ENCODE data around the gene DRC3. TPM values are rescaled to one million over a fixed set of nuclear protein-coding genes. Genes with fewer than 3 reads are reported as not detected.

Gene DRC3
- total and polyA plus RNA-seq, 2 donors (not counting 3 experiments of a cell fraction or from before 2014, with no cell fraction given), result 1.6 to 2.9 TPM

GRCh38 chr17:17982801-17983200 lies 10.1 kb downstream of the DRC3 start:
- intact Hi-C loops (cut with micrococcal nuclease), result no loop called here
- Histone ChIP-seq H3K4me1 (ENCODE audit: control insufficient read depth, extremely low read depth, insufficient read depth, low read length) (no peaks in the 10 kb centered on the region), H3K27ac (ENCODE audit: insufficient read depth, low read depth, low read length) (no peak overlapping the region), H4K20me1 (replicated peaks; ENCODE audit: control insufficient read depth, extremely low read depth, insufficient read depth, low read length) (no peaks in the 10 kb centered on the region), H3K9me3 (replicated peaks; ENCODE audit: control insufficient read depth, insufficient read depth, low read length) (no peaks in the 10 kb centered on the region), H3K79me2 (ENCODE audit: control insufficient read depth, insufficient read depth, low read length) (no peaks in the 10 kb centered on the region), H2AFZ (ENCODE audit: low read depth, low read length) (no peak overlapping the region), H3K9me1 (replicated peaks; ENCODE audit: control insufficient read depth, extremely low read depth, insufficient read depth, low read length) (no peaks in the 10 kb centered on the region), H3K27me3 (ENCODE audit: control insufficient read depth in 2 of 2, insufficient read depth in 2 of 2, low read length in 2 of 2) (no peaks in the 10 kb centered on the region), H3K4me2 (ENCODE audit: insufficient read depth, low read length) (no peak overlapping the region), H3K9ac (replicated peaks; ENCODE audit: extremely low read depth, insufficient read depth, low read length) (no peak overlapping the region), H3K4me3 (replicated peaks in 1 of 3; ENCODE audit: insufficient read depth in 1 of 3, low read depth in 1 of 3, low read length in 3 of 3) (no peak overlapping the region), H3K36me3 (ENCODE audit: control insufficient read depth in 2 of 2, extremely low read depth in 1 of 2, insufficient read depth in 2 of 2, low read length in 2 of 2) (no peaks in the 10 kb centered on the region)
- dilution Hi-C loops (cut with MboI; ENCODE audit: extremely low pct_ligation_motif_present, low sequenced_read_pairs), result no loop called here
- BruUV-seq (replicated peaks), result no TSS peak
- ChIA-PET CTCF (interaction anchor here (0.8 to 1.2 kb wide), 2 partner anchors 64 to 110 kb away, joined by 3 to 4 read pairs; no protein-coding TSS in a partner anchor), POLR2A (no interaction called here)
- TF ChIP-seq POLR2AphosphoS5 (IDR thresholded peaks at IDR 0.05; ENCODE audit: insufficient read depth, low read depth, low read length) (no peak), MYC (IDR thresholded peaks at IDR 0.05; ENCODE audit: low read depth, low read length) (no peak), JUN (IDR thresholded peaks at IDR 0.05; ENCODE audit: borderline replicate concordance, insufficient read depth, insufficient read length, low read depth) (no peak), FOS (IDR thresholded peaks at IDR 0.05; ENCODE audit: borderline replicate concordance, insufficient read depth, low read length) (no peak), POLR2A (IDR thresholded peaks at IDR 0.05; ENCODE audit: low read depth, low read length) (no peak), EZH2 (IDR thresholded peaks at IDR 0.05; ENCODE audit: borderline replicate concordance, low read depth, low read length, severe bottlenecking) (no peak), MAX (IDR thresholded peaks at IDR 0.05; ENCODE audit: insufficient read depth, insufficient read length) (no peak), GATA2 (IDR thresholded peaks at IDR 0.05; ENCODE audit: insufficient read depth, insufficient read length, low read depth, low read length) (no peak), CTCF (IDR thresholded peaks at IDR 0.05; ENCODE audit: extremely low read depth in 1 of 2, insufficient read depth in 1 of 2, low read depth in 1 of 2, low read length in 2 of 2) (no peak)
- FAIRE-seq, result no peak
- DNase-seq (ENCODE audit: low read depth, low spot score), result no peak
